ENCODE results near the gene PRR5L. TPM values are rescaled to one million over a fixed set of nuclear protein-coding genes. Genes with fewer than 3 reads are reported as not detected.

Gene PRR5L
- total RNA-seq, 2 donors from 2014 or later, result 10.0 to 10.6 TPM

DNA sequence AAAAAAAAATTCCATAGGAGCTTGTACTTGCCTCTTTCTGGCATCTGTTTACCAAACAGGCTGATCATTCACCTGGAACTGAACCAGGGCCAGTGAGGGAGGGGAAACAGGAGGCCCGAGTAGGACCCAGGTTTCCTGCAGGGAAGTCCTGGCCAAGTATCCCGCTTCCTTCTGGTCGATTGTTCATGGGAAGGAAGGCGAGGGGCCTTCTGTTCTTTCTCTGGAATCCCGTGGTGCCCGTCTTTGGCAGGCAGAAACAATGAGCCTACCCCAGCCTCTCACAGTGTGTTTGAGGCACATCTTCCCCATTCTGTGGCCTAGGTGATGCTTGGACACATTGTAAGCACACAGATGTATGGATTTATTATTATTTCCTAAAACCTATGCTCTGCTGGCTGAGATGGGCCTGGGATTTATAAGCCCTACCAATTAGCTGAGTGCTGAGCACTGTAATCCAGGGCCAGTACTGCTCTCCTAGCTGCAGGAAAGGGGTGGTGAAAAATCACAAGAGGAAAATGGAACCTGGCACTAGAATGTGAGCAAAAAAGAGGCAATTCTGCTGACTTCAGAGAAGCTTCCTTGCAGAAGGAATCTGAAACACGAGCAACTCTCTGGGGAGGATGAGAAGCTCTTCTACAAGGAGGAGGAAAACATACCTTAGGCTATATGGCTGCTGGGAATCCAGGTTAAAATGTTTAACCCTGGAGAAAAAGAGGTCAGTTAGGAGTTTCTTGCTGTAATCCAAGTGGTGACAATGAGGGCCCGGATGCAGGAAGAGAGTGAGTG, 53.5 kb downstream of the PRR5L start:
- Mint-ChIP-seq H3K27ac (peak overlapping the region; percentile 10), H3K4me3 (no peak overlapping the region), H3K9me3 (no peaks in the 10 kb centered on the region), H3K4me1 (peaks cover 31% of the 10 kb centered on the region), H3K27me3 (peaks cover 17% of the 10 kb centered on the region), H3K36me3 (ENCODE audit: low read depth) (no peaks in the 10 kb centered on the region)
- ATAC-seq (replicated peaks), result no peak

DNA sequence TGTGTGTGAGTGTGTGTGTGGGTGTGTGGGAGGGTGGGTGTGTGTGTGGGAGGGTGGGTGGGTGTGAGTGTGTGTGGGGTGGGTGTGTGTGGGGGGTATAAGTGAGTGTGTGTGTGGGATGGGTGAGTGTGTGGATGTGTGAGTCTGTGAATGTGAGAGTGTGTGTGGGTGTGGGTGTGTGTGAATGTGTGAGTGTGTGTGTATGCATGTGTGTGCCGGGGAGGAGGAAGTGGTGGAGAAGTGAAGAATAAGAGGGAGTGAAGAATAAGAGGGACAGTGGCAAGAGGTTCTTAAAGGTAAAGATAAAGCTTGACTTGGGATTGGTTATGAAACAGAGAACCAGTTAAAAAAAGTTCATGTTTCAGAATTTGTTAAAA, 54.0 kb downstream of the PRR5L start:
- Mint-ChIP-seq H3K27ac (peak overlapping the region; percentile 10), H3K4me3 (no peak overlapping the region), H3K4me1 (peaks cover 34% of the 10 kb centered on the region), H3K9me3 (no peaks in the 10 kb centered on the region), H3K36me3 (ENCODE audit: low read depth) (no peaks in the 10 kb centered on the region), H3K27me3 (peaks cover 12% of the 10 kb centered on the region)
- no peak for ATAC-seq (replicated peaks)

GRCh38 chr11:36352922-36353321, 56.8 kb downstream of the PRR5L start:
- peaks cover 25% of the 10 kb centered on the region for H3K4me1 Mint-ChIP-seq
- no peaks in the 10 kb centered on the region for H3K36me3 Mint-ChIP-seq (ENCODE audit: low read depth)

DNA sequence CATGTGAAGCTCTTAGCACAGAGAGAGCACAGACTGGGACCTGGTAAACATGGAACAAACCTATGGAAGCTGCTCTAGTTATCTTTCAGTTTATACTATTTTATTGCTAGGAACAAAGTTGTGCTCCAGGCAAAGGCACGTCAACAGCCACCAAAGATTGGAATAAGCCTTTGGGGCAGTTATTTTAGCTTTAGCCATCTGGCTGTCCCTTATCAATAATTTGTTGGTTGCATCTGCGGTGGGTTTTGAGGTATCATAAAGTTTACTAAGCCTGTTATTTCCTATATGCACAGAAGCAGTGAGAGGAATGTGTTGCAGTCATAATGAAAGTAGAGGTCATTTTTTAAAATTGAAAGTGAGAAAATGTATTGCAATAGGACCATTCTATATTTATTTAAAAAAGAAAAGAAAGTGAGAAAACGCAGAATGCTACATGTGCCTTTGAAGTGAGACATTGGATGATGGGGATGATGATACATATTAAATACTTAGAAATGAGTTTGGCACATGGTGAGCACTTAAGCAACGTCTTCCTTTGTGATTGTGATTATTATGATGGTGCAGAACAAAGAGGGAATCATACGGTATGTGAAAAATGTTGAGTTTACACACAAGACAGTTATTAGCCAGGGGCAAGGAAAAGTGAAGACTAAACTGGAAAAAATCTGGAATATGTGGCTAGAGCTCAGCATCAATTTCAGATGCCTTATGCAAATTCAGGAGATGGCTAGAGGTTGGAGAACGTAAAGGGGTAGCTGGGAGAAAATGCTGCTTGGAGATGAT, 58.3 kb downstream of the PRR5L start:
- ATAC-seq (replicated peaks), result peak; percentile 66
- H3K27me3 Mint-ChIP-seq, result peaks cover 10% of the 10 kb centered on the region
- H3K4me3 Mint-ChIP-seq, result peak overlapping the region; percentile 21
- H3K36me3 Mint-ChIP-seq (ENCODE audit: low read depth), result no peaks in the 10 kb centered on the region
- no peaks in the 10 kb centered on the region for H3K9me3 Mint-ChIP-seq
- H3K27ac Mint-ChIP-seq, result peak overlapping the region; percentile 6
- H3K4me1 Mint-ChIP-seq, result peaks cover 25% of the 10 kb centered on the region

More at GRCh38 chr11:36352922-36353321, 56.8 kb downstream of the PRR5L start:
- H3K27ac Mint-ChIP-seq, result no peak overlapping the region
- no peaks in the 10 kb centered on the region for H3K9me3 Mint-ChIP-seq
- peaks cover 10% of the 10 kb centered on the region for H3K27me3 Mint-ChIP-seq
- ATAC-seq (replicated peaks), result peak; percentile 84
- H3K4me3 Mint-ChIP-seq, result peak overlapping the region; percentile 21

- Mint-ChIP-seq H3K27me3 (peaks cover 10% of the 10 kb centered on the region), H3K4me1 (peaks cover 27% of the 10 kb centered on the region), H3K36me3 (ENCODE audit: low read depth) (no peaks in the 10 kb centered on the region), H3K4me3 (no peak overlapping the region), H3K27ac (no peak overlapping the region), H3K9me3 (no peaks in the 10 kb centered on the region)
- ATAC-seq (replicated peaks), result no peak
These were observed 60.1 kb downstream of the PRR5L start for GRCh38 chr11:36356201-36356600.

DNA sequence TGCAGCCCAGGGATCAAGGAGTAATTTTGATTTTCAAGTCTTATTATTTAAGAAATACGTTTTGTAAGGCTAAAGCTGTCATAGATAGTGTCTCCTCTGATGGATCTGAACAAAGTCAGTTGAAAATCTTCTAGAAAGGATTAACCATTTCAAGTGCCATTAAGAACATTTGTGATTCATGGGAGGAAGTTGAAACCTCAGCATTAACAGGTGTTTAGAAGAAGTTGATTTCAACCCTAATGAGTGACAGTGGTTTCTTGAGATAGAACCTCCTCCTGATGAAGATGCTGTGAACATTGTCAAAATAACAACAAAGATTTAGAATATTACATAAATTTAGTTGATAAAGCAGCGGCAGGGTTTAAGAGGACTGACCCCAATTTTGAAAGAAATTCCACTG, 61.7 kb downstream of the PRR5L start:
- H3K27me3 Mint-ChIP-seq, result peaks cover 4% of the 10 kb centered on the region
- no peaks in the 10 kb centered on the region for H3K9me3 Mint-ChIP-seq
- peaks cover 26% of the 10 kb centered on the region for H3K4me1 Mint-ChIP-seq
- no peak for ATAC-seq (replicated peaks)
- no peaks in the 10 kb centered on the region for H3K36me3 Mint-ChIP-seq (ENCODE audit: low read depth)
- H3K27ac Mint-ChIP-seq, result no peak overlapping the region
- no peak overlapping the region for H3K4me3 Mint-ChIP-seq

GRCh38 chr11:36358436-36358835, 62.3 kb downstream of the PRR5L start:
- H3K27me3 Mint-ChIP-seq, result no peaks in the 10 kb centered on the region
- peaks cover 23% of the 10 kb centered on the region for H3K4me1 Mint-ChIP-seq
- H3K27ac Mint-ChIP-seq, result no peak overlapping the region
- no peak for ATAC-seq (replicated peaks)
- H3K4me3 Mint-ChIP-seq, result no peak overlapping the region
- no peaks in the 10 kb centered on the region for H3K9me3 Mint-ChIP-seq
- no peaks in the 10 kb centered on the region for H3K36me3 Mint-ChIP-seq (ENCODE audit: low read depth)

DNA sequence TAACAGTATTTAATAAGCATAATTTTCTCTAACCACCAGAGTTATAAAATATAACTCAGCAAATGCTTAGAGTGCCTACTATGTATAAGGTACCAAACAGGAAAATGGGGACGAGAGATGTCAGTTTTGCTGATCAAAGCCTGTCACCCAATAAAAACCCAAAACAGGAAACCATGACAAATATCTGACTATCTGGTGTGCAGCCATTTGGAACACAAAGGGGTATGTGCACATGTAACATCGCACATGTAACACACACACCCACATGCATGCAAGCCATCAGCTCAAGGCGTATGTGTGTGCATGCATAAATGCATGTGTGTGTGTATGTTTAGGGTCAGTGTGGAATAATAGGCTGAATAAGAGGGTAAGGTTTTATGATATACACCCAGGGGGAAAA, 64.2 kb downstream of the PRR5L start:
- Mint-ChIP-seq H3K27ac (no peak overlapping the region), H3K4me1 (peaks cover 15% of the 10 kb centered on the region)

DNA sequence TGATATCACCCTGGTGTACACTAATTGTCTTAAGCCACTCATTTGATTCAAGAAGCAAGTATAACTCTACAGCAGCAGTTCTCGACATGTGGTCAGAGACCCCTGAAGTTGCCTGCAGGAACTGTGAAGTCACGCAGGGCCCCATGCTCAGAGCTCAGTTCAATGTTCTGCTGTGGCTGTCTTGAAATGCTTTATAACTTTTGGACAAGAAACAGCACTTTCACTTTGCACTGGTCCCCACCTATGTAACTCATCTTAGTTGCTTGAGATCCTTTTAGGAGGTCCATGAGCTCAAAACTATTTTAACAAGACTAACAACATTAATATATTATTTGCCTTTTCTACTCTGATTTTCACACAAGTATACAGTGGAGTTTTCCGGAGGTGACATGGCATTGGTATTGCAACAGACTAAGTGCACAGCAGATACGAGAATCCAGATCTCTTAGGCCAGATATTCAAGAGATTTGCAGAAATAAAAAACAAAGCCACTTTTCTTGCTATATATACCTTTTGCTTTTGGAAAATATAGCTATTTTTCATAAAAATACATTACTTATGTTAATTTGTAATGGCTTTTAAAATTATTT, 64.8 kb downstream of the PRR5L start:
- Mint-ChIP-seq H3K4me3 (peak overlapping the region; percentile 52), H3K27me3 (peaks cover 4% of the 10 kb centered on the region), H3K4me1 (peaks cover 15% of the 10 kb centered on the region), H3K9me3 (no peaks in the 10 kb centered on the region), H3K36me3 (ENCODE audit: low read depth) (no peaks in the 10 kb centered on the region), H3K27ac (no peak overlapping the region)
- no peak for ATAC-seq (replicated peaks)

More for the DNA sequence above, 64.2 kb downstream of the PRR5L start:
- ATAC-seq (replicated peaks), result peak; percentile 24
- Mint-ChIP-seq H3K9me3 (no peaks in the 10 kb centered on the region), H3K36me3 (ENCODE audit: low read depth) (no peaks in the 10 kb centered on the region), H3K27me3 (peaks cover 4% of the 10 kb centered on the region), H3K4me3 (peak overlapping the region; percentile 52)

DNA sequence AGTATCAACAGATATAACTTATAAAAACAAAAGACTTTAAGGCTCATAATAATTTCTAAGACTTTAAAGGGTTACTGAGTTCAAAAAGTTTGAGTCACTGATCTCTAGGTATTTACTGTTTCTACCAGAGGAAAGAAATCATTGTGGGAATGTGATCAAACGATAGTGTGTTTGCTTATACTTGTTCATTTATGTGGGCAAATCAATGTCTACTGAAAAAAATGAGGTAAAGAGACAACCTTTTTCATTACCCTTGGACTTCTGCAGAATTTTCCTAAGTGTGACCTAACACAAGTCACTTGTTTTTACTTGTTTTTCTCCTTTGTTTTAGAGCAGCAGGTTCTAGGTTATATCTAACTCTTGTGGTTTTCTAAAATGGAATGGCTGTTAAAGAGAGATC, 65.4 kb downstream of the PRR5L start:
- no peaks in the 10 kb centered on the region for H3K36me3 Mint-ChIP-seq (ENCODE audit: low read depth)
- H3K4me3 Mint-ChIP-seq, result peak overlapping the region; percentile 62
- no peaks in the 10 kb centered on the region for H3K9me3 Mint-ChIP-seq
- H3K27me3 Mint-ChIP-seq, result peaks cover 4% of the 10 kb centered on the region
- peaks cover 15% of the 10 kb centered on the region for H3K4me1 Mint-ChIP-seq
- H3K27ac Mint-ChIP-seq, result no peak overlapping the region
- no peak for ATAC-seq (replicated peaks)

DNA sequence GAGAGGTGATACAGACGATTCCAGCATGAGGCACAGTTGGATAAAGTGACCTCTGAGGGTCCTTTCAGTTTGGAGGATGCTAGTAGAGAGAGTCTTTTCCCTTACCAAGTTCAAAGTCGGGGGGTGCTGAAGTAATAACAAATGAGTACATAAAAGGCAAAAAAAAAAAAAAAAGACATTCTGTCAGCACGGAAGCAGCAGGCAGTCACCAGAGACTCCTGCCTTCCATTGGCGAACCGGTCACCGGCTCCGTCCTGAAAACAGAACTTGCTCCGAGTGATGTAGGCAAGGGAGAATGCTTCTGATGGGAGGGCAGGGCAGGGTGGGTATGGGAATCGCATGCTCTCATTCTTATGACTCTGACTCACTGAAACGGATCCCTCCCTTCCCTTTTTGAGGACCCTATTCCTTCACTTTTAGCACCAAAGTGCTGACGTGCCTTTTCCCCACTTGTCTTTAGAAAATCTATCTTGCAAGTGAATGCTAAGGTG, 65.9 kb downstream of the PRR5L start:
- ATAC-seq (replicated peaks), result no peak
- peaks cover 15% of the 10 kb centered on the region for H3K4me1 Mint-ChIP-seq

GRCh38 chr11:36362902-36363301, 66.8 kb downstream of the PRR5L start:
- ATAC-seq (replicated peaks), result no peak
- Mint-ChIP-seq H3K4me1 (peaks cover 15% of the 10 kb centered on the region), H3K27me3 (peaks cover 8% of the 10 kb centered on the region), H3K27ac (no peak overlapping the region), H3K4me3 (peak overlapping the region; percentile 62), H3K9me3 (no peaks in the 10 kb centered on the region), H3K36me3 (ENCODE audit: low read depth) (no peaks in the 10 kb centered on the region)

More for the DNA sequence above, 65.9 kb downstream of the PRR5L start:
- Mint-ChIP-seq H3K9me3 (no peaks in the 10 kb centered on the region), H3K27ac (no peak overlapping the region), H3K4me3 (peak overlapping the region; percentile 62), H3K27me3 (peaks cover 4% of the 10 kb centered on the region), H3K36me3 (ENCODE audit: low read depth) (no peaks in the 10 kb centered on the region)

- no peak for ATAC-seq (replicated peaks)
- Mint-ChIP-seq H3K4me3 (peak overlapping the region; percentile 62), H3K27me3 (peaks cover 11% of the 10 kb centered on the region), H3K9me3 (no peaks in the 10 kb centered on the region), H3K36me3 (ENCODE audit: low read depth) (no peaks in the 10 kb centered on the region), H3K4me1 (peaks cover 15% of the 10 kb centered on the region), H3K27ac (no peak overlapping the region)
These were observed 67.5 kb downstream of the PRR5L start for GRCh38 chr11:36363361-36364268.
